Stimulated activated CD8-positive, alpha-beta memory T cell treated with anti-CD3 and anti-CD28 coated beads, Interleukin-12 subunit alpha, Interleukin-12 subunit beta, amount 100 ng/mL, for 24 hours (primary cell): ENCODE data around the gene MYL11.

Experiments used
- DNase-seq: peaks from one replicate; pipeline ENCODE4 v3.0.0-alpha.2; 2020; ENCODE audit errors: extremely low read depth

MYL11 gene

GRCh38 chr16:30354423-30355143, 20.0 kb upstream of the MYL11 start:
- no peak for DNase-seq

GRCh38 chr16:30355144-30355953, 19.3 kb upstream of the MYL11 start, which contains the start of gene CD2BP2:
Gene CD2BP2 (minus strand): TSS chr16:30355308. CDS start chr16:30354681, 627 bp downstream.
- DNase-seq = peak; percentile 80

DNA sequence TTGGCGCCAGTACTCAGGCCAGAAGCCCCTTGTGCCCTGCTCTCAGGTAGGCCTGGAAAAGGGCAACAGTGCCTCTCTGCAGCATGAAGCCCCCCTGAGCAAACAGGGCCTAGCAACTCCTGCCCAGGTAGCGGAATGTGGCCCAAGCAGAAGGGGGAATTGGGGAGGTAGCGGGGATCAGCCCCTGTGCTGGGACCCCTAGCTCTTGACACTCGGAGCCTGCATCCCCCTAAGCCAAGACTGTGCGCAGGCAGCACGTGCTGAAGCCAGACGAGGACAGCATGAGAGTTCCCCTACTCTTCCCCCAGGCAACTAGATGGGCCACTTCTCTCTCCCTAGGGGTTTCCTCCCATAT, 18.7 kb upstream of the MYL11 start:
- no peak for DNase-seq

DNA sequence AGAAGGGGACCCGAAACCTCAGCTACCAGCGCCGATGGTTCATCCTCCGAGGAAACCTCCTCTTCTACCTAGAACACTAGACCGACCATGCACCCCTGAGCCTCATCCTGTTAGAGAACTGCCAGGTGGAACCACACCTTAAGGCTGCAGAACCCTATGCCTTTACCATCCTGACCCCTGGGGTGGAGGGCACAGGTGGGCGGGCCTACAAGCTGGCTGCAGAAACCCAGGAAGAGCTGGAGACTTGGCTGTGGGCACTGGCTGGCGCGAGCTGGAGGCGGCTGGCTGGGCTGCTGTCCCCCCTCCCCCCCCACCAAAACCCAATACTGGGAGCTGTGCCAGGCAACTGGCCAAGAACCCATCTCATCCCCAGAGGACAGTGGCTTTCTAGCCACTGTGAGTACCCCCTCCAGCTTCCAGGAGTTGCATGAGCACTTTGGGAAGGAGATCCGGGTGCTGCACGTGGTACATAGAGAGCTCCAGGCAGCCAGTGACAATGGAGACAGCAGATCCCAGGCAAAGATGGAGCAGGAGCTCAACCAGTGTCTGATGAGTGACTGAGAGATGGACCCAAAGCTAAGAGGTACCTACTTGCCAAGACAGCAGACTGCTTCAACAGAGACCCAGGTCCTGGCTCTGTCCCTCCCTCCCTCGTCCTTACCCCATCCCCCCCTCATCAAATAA, 18.1 kb upstream of the MYL11 start:
- DNase-seq = no peak

DNA sequence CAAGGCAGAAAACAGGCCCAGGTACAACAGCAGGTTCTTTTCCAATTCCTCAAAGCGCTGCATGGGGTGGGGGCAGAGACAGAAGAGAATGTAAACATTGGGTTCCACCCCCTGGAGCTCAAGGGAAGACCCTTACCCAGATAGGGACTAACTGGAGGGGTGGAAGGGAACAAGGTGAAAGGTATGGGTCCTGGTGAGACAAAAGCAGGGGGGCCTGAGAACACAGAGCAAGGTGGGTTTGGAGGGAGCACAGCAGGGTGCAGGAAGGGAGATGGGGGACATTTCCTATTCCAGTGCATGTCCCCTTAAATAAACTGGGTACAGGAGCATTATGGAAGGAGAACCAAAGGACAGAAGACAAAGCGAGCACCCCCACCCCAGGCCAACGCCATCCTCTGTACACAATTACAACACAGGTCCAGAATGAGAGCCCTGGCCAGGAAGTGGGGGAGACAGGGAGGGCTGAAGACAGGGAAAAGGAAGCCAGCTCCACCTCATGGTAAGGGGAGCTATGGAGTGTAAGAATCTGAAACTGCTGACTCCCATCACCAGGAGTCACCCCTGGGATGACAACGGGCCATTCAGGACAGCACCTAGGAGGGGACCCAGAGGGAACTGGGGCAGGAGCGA, 17.4 kb upstream of the MYL11 start:
- DNase-seq = no peak

GRCh38 chr16:30357715-30358576, 16.7 kb upstream of the MYL11 start:
- no peak for DNase-seq

- no peak for DNase-seq
Measured at GRCh38 chr16:30358577-30358936, 16.0 kb upstream of the MYL11 start.

- no peak for DNase-seq
Measured at GRCh38 chr16:30358990-30359870, 15.4 kb upstream of the MYL11 start.

GRCh38 chr16:30359871-30360170, 14.8 kb upstream of the MYL11 start:
- no peak for DNase-seq

GRCh38 chr16:30361180-30361579, 13.4 kb upstream of the MYL11 start:
- DNase-seq = no peak

GRCh38 chr16:30365200-30365599, 9.4 kb upstream of the MYL11 start:
- DNase-seq = no peak

DNA sequence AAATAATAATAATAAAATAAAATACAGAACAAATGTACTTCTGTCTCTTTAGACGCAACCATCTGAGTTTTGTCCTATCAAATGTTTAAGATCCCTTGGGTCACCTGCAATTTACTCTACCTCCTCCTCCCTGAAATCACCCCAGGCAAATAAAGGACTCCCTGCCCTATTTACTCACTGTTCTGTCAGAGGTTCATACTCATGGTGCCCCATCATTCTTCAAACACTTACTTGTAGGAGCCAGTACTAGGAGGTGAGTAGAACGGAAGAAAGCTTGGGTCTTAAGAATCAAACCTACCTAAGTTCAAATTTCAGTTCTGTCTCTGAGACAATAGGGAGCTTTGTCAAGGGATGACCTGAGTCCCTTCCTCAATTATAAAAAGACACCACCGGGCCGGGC, 8.1 kb upstream of the MYL11 start:
- DNase-seq = no peak

DNA sequence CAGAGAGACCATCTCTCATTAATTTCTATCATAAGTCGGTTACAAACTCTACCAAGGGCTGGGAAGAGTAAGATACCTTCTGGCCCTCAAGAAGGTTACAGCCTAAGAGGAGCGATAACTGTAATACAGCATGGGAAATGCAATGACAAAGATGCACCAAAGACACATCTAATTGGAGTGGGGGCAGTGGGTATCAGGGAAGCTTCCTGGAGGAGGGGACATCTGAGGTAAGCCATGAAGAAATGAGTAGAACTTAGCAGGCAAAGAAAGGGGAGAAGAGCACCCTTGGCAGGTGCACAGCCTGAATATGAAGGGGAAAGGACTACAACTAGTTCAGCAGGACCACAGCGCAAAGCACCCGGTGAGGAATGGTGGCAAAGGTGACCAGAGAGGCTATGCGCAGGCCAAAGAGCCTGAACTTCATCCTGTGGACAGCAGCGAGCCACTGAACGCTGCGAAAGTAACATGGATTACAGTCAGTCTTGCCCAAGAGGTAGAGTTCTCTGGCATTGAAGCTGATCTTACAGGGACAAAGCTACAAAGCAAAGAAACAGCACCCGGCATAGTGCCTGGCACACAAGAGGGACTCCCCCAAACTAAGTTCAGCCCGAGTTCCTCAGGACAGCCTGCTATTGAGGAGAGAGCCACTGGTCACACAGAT, 7.1 kb upstream of the MYL11 start:
- DNase-seq = no peak

DNA sequence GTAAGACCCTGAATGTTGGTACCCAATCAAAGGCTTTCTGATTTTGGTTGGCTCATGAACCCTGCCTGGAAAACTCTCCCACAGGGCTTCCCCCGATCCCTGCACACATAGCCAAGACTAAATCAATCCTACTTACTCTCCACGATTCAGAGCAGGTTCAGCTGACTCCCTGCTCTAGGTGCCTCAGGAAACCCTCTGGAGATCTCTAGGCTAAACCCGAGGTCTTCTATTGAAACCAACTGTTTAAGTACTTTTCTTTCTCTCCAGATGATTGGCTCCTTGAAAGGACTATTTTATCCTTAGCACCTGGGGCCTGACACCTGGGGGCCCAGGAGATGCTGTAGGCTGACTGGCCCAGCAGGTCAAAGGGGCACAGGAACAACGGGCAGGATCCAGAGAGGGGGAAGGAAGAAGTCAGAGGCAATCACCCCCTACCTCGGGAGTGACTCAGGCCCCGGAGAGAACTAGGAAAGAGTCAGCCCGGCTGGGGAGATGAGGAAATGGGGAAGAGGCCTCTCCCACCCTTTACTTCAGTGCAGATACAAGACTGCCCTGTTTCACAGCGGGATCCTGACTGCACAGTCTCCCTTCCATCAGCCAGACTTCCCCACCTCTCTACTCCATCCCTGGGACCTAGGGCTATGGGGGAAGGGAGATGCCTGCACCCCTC, 6.3 kb upstream of the MYL11 start:
- no peak for DNase-seq

DNA sequence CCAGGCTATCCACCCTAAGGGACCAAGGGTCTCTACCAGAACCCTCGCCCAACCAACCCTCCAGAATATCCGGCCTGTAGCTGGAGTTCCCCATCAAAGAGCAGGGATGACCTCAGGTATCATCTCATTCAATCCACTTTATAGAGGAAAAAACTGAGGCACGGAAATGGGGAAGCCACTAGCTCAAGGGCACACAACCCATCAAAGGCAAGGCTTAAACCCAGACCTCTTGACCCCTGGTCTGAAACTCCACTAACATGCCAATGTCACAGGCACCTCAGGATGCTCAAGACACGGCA, 5.9 kb upstream of the MYL11 start:
- no peak for DNase-seq

DNA sequence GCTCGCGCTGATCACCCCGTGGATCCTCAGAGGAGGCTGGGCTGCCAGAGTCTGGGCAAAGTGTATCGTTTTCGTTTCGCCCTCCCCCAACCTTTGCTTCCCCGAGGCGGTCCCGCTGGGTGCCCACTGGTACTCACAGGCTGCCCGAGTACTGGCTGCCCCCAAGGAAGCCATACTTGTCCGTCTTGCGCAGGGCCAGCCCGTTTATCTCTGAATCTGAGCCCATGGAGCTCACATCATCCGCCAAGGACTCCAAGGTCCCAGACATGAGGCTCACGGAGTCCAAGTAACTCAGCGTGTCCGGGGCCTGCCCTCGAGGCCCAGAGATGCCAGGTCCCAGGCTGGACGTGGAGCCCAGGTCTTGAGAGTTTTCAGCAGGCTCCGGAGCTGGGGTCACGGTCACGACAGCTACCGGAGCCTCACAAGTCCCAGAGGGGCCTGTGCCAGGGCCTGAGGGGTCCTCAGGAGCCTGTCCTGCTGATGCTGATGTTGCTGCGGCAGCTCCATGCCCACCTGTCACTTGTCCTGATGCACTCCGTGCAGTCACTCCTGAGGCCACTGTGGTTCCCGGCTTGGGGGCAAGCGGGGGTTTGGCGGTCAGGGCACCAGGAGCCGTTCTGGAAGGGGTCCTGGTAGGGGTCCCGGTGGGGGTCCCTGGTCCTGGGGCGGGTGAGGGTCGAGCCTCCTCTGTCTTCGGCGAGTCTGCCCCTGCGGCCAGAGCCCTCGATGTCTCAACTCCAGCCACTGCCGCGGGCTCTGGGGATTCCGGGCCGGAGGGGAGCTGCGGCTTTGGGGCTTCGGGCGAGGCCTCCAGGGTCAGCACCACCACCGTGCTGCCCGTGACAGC, 5.3 kb upstream of the MYL11 start:
- DNase-seq = no peak

- DNase-seq = no peak
Measured at GRCh38 chr16:30369938-30370455, 4.6 kb upstream of the MYL11 start.

- peak; percentile 95 for DNase-seq
Measured at GRCh38 chr16:30370456-30371247, 4.0 kb upstream of the MYL11 start, which contains the start of gene TBC1D10B. Gene TBC1D10B (minus strand): TSS chr16:30370494. CDS start chr16:30370183, 311 bp downstream.
